Transverse colon (tissue), 4 donors: ENCODE measurements around the gene UTRN. TPM values are rescaled to one million over a fixed set of nuclear protein-coding genes. Genes with fewer than 3 reads are reported as not detected.

Experiments used
- DNase-seq: peaks from one replicate; pipeline ENCODE4 v3.0.0-alpha.2; 2019
- H3K27ac ChIP-seq, 4 donors: fragments of 200-600 bp; sonication (generic); 2 replicates each; pipeline ENCODE4 v1.5.1; 2016 to 2018; ENCODE audit warnings: inconsistent platforms in 4 of 4
- H3K27me3 ChIP-seq: fragments of 200-600 bp; sonication (generic); 2 replicates; pipeline ENCODE4 v1.5.1; 2017; ENCODE audit warnings: inconsistent platforms
- H3K36me3 ChIP-seq, 4 donors: fragments of 200-600 bp; sonication (generic); 2 replicates each; pipeline ENCODE4 v1.5.1; 2017 to 2019; ENCODE audit warnings: inconsistent platforms in 4 of 4
- H3K4me1 ChIP-seq, 4 donors: fragments of 200-600 bp; sonication (generic); 2 replicates each; pipeline ENCODE4 v1.5.1; 2017 to 2020; ENCODE audit warnings: inconsistent platforms in 4 of 4
- H3K4me3 ChIP-seq, 4 donors: fragments of 200-600 bp; sonication (generic); 1 replicate in 1 of 4; 2 replicates in 3 of 4; pipeline versions ENCODE4 v1.5.1 to v1.6.1; 2017 to 2019; ENCODE audit warnings: inconsistent platforms in 4 of 4
- H3K9me3 ChIP-seq, 2 donors: fragments of 200-600 bp; sonication (generic); 2 replicates each; pipeline ENCODE4 v1.5.1; 2017 to 2019; ENCODE audit warnings: inconsistent platforms in 2 of 2
- EP300 ChIP-seq: sonication (generic); formaldehyde crosslinking; IDR thresholded peaks from one replicate; pipeline ENCODE4 v1.6.1; 2017; ENCODE audit warnings: antibody characterized with exemption, low read depth
- POLR2A ChIP-seq: fragments of 450-650 bp; IDR thresholded peaks from one replicate; pipeline ENCODE4 v1.6.1; 2016; ENCODE audit warnings: antibody characterized with exemption, mild to moderate bottlenecking, moderate library complexity
- POLR2AphosphoS5 ChIP-seq, 3 donors: sonication (generic); formaldehyde crosslinking; IDR thresholded peaks; one replicate each; pipeline ENCODE4 v1.6.1; 2016; ENCODE audit warnings: antibody characterized with exemption in 3 of 3
- WGBS, 2 donors: methylation state at CpG; one replicate each; pipeline ENCODE4 v1.1.5; 2018; ENCODE audit warnings: low coverage in 1 of 2; 5-methylcytosine and 5-hydroxymethylcytosine counted together
- in situ Hi-C, 4 donors: fragments of 200-750 bp; cut with MboI; loops; one replicate each; pipeline versions ENCODE4 v1.15.0 to v1.15.1; 2017; ENCODE audit warnings: low sequenced_read_pairs in 3 of 4, low pct_ligation_motif_present in 1 of 4, low pct_unique_long_range_greater_than_20kb in 1 of 4
- intact Hi-C: fragments of 100-400 bp; cut with DNase I; formaldehyde crosslinking; loops from one replicate; pipeline ENCODE4 v1.15.1; 2023; ENCODE audit warnings: low total_unique reads
- total RNA-seq, 4 donors: library from RNA; depleted of rRNA; stranded (reverse); fragments of >200 nt; gene quantifications; one replicate each; pipeline ENCODE4 v1.1.0, GENCODE V29; 2016
- TF ChIP-seq, protein P1 (sequence below), 5 experiments: fragments of 200-600 bp in 3 of 5; fragments of 450-650 bp in 2 of 5; sonication (generic) in 3 of 5; IDR thresholded peaks; 1 replicate in 2 of 5; 2 replicates in 3 of 5; pipeline ENCODE4 v1.5.1; 2016 to 2017; ENCODE audit warnings: antibody characterized with exemption in 5 of 5, inconsistent platforms in 3 of 5, mild to moderate bottlenecking in 2 of 5, moderate library complexity in 1 of 5

Gene UTRN
- total RNA-seq, 4 donors from 2014 or later, result 42.3 to 134 (median 94.1) TPM

DNA sequence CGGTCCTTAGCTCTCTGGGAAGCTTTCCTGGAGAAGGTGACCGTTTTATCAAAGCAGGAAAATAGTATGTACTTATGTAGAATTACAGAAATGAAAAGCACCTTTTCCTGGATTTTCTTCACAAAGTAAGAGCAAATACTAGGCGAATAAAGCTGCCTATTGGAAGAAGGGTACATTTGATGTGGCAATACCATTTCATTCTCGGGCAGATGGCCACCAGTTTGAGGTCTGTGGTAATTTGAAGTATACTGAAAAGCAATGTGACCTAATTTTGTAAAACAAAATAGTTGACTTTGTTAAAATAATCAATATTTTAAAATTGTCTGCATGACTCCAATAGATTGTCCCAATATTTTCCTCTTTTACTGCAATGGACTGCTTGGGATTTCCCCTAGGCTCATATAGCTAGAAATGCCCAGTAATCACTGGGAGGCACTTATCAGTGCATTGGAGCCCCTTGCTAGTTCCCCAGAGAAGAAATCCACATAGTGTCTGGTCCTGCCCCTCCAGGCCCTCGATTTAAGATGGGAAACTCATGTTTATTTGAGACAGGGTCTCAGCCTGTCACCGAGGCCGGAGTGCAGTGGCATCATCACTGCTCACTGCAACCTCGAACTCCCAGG, 7.4 kb upstream of the UTRN start:
- Histone ChIP-seq H3K36me3 (no peaks in the 10 kb centered on the region), H3K4me1 (no peaks in the 10 kb centered on the region), H3K27me3 (no peaks in the 10 kb centered on the region), H3K27ac (no peak overlapping the region), H3K4me3 (no peak overlapping the region), H3K9me3 (no peaks in the 10 kb centered on the region)
- TF ChIP-seq, protein P1, sequence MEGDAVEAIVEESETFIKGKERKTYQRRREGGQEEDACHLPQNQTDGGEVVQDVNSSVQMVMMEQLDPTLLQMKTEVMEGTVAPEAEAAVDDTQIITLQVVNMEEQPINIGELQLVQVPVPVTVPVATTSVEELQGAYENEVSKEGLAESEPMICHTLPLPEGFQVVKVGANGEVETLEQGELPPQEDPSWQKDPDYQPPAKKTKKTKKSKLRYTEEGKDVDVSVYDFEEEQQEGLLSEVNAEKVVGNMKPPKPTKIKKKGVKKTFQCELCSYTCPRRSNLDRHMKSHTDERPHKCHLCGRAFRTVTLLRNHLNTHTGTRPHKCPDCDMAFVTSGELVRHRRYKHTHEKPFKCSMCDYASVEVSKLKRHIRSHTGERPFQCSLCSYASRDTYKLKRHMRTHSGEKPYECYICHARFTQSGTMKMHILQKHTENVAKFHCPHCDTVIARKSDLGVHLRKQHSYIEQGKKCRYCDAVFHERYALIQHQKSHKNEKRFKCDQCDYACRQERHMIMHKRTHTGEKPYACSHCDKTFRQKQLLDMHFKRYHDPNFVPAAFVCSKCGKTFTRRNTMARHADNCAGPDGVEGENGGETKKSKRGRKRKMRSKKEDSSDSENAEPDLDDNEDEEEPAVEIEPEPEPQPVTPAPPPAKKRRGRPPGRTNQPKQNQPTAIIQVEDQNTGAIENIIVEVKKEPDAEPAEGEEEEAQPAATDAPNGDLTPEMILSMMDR (IDR thresholded peaks at IDR 0.05), result no peak
- TF ChIP-seq POLR2A, result no peak
- no peak for TF ChIP-seq EP300
- TF ChIP-seq POLR2AphosphoS5 (IDR thresholded peaks at IDR 0.05), result no peak
- WGBS, 2 donors, result 87 to 88% methylated on average over 6 to 8 of the region's 8 CpGs
- DNase-seq, result no peak
- in situ Hi-C loops (no loop called here), intact Hi-C loops (no loop called here)

DNA sequence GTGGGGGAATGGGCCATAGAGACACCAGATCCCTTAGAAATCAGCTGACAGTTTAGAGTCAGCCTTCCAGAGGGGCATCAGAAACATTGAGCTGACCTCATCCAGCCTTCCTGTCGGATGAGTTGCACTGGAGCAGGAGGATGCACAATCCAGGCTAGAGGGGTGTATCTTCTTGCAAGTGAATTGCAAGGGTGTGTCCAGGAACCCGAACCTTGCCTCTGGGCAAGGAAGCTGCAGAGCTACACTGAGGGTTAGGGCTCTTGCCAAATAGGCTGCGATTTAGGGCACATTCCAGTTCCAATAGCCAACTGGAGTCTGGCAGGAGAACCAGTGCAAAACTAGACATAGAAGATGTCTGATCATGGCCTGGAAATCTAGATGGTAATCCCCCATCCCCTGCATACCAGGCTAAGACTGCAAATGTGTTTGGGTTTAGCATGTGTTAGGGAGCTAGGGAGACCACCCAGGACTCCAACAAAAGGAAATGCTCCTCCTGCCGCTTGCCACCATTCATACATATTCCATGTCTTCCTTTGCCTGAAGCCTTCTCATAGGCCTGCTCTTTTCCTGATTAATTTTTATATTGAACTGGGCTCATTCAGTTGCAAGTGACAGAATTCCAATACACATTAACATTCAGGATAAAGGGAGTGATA, 6.3 kb upstream of the UTRN start:
- TF ChIP-seq POLR2A (no peak), POLR2AphosphoS5 (IDR thresholded peaks at IDR 0.05) (no peak), EP300 (no peak)
- TF ChIP-seq, protein P1 (IDR thresholded peaks at IDR 0.05), result no peak
- H3K4me1 ChIP-seq, result peaks cover 0 to 5% (median 1%) of the 10 kb centered on the region in 4 donors
- no peaks in the 10 kb centered on the region for H3K9me3 ChIP-seq
- no peak overlapping the region for H3K27ac ChIP-seq
- H3K27me3 ChIP-seq, result no peaks in the 10 kb centered on the region
- WGBS, 2 donors, result 86 to 100% methylated on average over 1 to 4 of the region's 4 CpGs
- no peak overlapping the region for H3K4me3 ChIP-seq
- intact Hi-C loops (no loop called here), in situ Hi-C loops (no loop called here)
- no peaks in the 10 kb centered on the region for H3K36me3 ChIP-seq
- DNase-seq, result no peak

DNA sequence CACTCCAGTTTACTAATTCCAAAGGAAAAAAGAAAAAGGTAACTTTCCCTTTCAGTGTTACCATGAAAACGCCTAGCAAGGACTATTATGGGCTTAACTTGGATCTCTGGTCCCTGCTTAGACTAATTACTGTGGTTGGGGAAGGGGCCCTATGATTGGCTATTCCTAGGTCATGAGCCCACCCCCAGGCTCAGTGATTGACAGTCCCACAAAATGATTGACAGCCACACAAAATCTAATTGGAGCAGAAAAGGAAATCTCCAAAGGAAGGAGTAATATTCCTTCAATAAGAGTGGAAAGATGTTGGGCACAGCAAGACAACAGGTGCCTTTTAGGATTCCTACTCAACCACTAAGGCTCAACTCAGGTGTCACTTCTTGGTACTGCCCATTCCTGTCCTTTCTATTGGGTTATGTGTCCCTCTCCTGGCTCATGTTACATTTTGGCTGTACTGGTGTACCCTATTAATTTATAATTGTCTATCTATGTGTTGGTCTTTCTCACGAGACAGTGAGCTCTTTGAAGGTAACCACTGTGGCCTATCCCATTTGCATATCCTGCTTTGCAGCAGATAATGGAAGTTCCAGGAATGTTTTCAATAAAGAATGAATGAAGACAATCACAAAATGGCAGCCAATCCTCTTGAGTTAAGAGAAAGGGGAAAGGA, 5.5 kb upstream of the UTRN start:
- no peak for TF ChIP-seq POLR2A
- TF ChIP-seq EP300, result no peak
- TF ChIP-seq, protein P1 (IDR thresholded peaks at IDR 0.05), result no peak
- TF ChIP-seq POLR2AphosphoS5 (IDR thresholded peaks at IDR 0.05), result no peak
- H3K9me3 ChIP-seq, result no peaks in the 10 kb centered on the region
- in situ Hi-C loops, result loop anchor here in 1 of 4 donors (10.0 kb wide), 1 partner anchor 65 kb away; no protein-coding TSS in a partner anchor

More for the DNA sequence above, 5.5 kb upstream of the UTRN start:
- Histone ChIP-seq H3K27me3 (no peaks in the 10 kb centered on the region), H3K27ac (no peak overlapping the region), H3K36me3 (no peaks in the 10 kb centered on the region), H3K4me3 (no peak overlapping the region), H3K4me1 (peaks cover 0 to 12% (median 5%) of the 10 kb centered on the region in 4 donors)
- WGBS, 2 donors, result 68 to 87% methylated on average over 2 of the region's 2 CpGs
- intact Hi-C loops, result loop anchor here (10.0 kb wide), 1 partner anchor 65 kb away; no protein-coding TSS in a partner anchor
- no peak for DNase-seq
